ENCODE measurements around the gene MRAS.
"Not testable (repeated sequence)": the region's sequence is repeated elsewhere in the genome, so short reads cannot be mapped to it uniquely, and the experiment has no call there.

MRAS gene

GRCh38 chr3:138374573-138375134, 26.3 kb downstream of the MRAS start:
- DNase-seq (ENCODE audit: extremely low read depth, low read depth) = no peak
- no peak for TF ChIP-seq CTCF (IDR thresholded peaks at IDR 0.05; ENCODE audit: low read depth, low read length)

GRCh38 chr3:138375447-138375846, 27.1 kb downstream of the MRAS start:
- no peak for DNase-seq (ENCODE audit: extremely low read depth, low read depth)
- no peak for TF ChIP-seq CTCF (IDR thresholded peaks at IDR 0.05; ENCODE audit: low read depth, low read length)

GRCh38 chr3:138376663-138377062, 28.3 kb downstream of the MRAS start:
- TF ChIP-seq CTCF (IDR thresholded peaks at IDR 0.05; ENCODE audit: low read depth, low read length) = no peak
- no peak for DNase-seq (ENCODE audit: extremely low read depth, low read depth)

GRCh38 chr3:138377212-138377611, 28.8 kb downstream of the MRAS start:
- not testable (repeated sequence) for DNase-seq (ENCODE audit: extremely low read depth, low read depth)

GRCh38 chr3:138377804-138378203, 29.4 kb downstream of the MRAS start:
- no peak for TF ChIP-seq CTCF (IDR thresholded peaks at IDR 0.05; ENCODE audit: low read depth, low read length)
- no peak for DNase-seq (ENCODE audit: extremely low read depth, low read depth)

GRCh38 chr3:138378331-138378730, 30.0 kb downstream of the MRAS start:
- DNase-seq (ENCODE audit: extremely low read depth, low read depth) = no peak
- TF ChIP-seq CTCF (IDR thresholded peaks at IDR 0.05; ENCODE audit: low read depth, low read length) = no peak

GRCh38 chr3:138378990-138379389, 30.6 kb downstream of the MRAS start:
- no peak for DNase-seq (ENCODE audit: extremely low read depth, low read depth)
- no peak for TF ChIP-seq CTCF (IDR thresholded peaks at IDR 0.05; ENCODE audit: low read depth, low read length)

GRCh38 chr3:138381413-138381901, 33.1 kb downstream of the MRAS start:
- no peak for TF ChIP-seq CTCF (IDR thresholded peaks at IDR 0.05; ENCODE audit: low read depth, low read length)
- no peak for DNase-seq (ENCODE audit: extremely low read depth, low read depth)
